Measurements from ENCODE around the gene CCDC27.

GRCh38 chr1:3707298-3707938 lies 44.8 kb upstream of the CCDC27 start:
- TF ChIP-seq, protein P1, sequence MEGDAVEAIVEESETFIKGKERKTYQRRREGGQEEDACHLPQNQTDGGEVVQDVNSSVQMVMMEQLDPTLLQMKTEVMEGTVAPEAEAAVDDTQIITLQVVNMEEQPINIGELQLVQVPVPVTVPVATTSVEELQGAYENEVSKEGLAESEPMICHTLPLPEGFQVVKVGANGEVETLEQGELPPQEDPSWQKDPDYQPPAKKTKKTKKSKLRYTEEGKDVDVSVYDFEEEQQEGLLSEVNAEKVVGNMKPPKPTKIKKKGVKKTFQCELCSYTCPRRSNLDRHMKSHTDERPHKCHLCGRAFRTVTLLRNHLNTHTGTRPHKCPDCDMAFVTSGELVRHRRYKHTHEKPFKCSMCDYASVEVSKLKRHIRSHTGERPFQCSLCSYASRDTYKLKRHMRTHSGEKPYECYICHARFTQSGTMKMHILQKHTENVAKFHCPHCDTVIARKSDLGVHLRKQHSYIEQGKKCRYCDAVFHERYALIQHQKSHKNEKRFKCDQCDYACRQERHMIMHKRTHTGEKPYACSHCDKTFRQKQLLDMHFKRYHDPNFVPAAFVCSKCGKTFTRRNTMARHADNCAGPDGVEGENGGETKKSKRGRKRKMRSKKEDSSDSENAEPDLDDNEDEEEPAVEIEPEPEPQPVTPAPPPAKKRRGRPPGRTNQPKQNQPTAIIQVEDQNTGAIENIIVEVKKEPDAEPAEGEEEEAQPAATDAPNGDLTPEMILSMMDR (IDR thresholded peaks at IDR 0.05) = no peak
- no peak for TF ChIP-seq EZH2 (IDR thresholded peaks at IDR 0.05; ENCODE audit: borderline replicate concordance, insufficient read depth, low read depth, low read length, poor library complexity, severe bottlenecking)
